ENCODE data around the gene ADAMTSL3.

GRCh38 chr15:83982748-83983147 is 328.8 kb downstream of the ADAMTSL3 start:
- TF ChIP-seq, protein P1, sequence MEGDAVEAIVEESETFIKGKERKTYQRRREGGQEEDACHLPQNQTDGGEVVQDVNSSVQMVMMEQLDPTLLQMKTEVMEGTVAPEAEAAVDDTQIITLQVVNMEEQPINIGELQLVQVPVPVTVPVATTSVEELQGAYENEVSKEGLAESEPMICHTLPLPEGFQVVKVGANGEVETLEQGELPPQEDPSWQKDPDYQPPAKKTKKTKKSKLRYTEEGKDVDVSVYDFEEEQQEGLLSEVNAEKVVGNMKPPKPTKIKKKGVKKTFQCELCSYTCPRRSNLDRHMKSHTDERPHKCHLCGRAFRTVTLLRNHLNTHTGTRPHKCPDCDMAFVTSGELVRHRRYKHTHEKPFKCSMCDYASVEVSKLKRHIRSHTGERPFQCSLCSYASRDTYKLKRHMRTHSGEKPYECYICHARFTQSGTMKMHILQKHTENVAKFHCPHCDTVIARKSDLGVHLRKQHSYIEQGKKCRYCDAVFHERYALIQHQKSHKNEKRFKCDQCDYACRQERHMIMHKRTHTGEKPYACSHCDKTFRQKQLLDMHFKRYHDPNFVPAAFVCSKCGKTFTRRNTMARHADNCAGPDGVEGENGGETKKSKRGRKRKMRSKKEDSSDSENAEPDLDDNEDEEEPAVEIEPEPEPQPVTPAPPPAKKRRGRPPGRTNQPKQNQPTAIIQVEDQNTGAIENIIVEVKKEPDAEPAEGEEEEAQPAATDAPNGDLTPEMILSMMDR (conservative IDR thresholded peaks at IDR 0.05; ENCODE audit: low read length) = no peak
- TF ChIP-seq EZH2phosphoT487 (IDR thresholded peaks at IDR 0.05; ENCODE audit: borderline replicate concordance) = no peak
